Central memory CD4-positive, alpha-beta T cell (primary cell): Measurements from ENCODE around the gene TDRD15.
"Not testable (repeated sequence)": the region's sequence is repeated elsewhere in the genome, so short reads cannot be mapped to it uniquely, and the experiment has no call there.

ENCODE experiments used
- DNase-seq: peaks from one replicate; pipeline ENCODE4 v3.0.0; 2022

TDRD15 gene

DNA sequence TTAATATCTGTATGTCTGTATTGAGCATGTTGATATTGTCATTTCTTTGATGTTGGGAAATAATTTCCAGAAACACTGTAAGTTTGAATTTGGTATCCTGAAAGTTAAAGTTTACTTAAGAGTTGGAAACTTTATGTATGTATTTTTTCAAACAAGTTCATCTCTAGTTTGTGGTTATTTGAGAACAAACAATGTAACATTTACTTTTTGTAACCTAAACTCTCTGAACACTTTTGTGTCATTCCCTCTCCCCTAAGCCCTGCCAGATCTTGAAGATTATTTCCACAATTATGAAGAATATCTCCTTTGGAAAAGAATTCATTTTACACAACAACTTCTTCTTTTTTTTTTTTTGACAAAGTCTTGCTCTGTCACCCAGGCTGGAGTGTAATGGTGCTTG, 24.9 kb downstream of the TDRD15 start:
- DNase-seq, result no peak

DNA sequence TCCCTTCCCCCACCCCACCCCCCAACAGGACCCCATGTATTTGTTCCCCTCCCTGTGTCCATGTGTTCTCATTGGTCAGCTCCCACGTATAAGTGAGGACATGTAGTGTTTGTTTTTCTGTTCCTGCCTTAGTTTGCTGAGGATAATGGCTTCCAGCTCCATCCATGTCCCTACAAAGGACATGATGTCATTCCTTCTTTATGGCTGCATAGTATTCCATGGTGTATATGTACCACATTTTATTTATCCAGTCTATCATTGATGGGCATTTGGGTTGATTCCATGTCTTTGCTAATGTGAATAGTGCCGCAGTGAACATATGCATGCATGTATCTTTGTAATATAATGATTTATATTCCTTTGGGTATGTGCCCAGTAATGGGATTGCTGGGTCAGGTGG, 27.5 kb downstream of the TDRD15 start:
- DNase-seq, result not testable (repeated sequence)

DNA sequence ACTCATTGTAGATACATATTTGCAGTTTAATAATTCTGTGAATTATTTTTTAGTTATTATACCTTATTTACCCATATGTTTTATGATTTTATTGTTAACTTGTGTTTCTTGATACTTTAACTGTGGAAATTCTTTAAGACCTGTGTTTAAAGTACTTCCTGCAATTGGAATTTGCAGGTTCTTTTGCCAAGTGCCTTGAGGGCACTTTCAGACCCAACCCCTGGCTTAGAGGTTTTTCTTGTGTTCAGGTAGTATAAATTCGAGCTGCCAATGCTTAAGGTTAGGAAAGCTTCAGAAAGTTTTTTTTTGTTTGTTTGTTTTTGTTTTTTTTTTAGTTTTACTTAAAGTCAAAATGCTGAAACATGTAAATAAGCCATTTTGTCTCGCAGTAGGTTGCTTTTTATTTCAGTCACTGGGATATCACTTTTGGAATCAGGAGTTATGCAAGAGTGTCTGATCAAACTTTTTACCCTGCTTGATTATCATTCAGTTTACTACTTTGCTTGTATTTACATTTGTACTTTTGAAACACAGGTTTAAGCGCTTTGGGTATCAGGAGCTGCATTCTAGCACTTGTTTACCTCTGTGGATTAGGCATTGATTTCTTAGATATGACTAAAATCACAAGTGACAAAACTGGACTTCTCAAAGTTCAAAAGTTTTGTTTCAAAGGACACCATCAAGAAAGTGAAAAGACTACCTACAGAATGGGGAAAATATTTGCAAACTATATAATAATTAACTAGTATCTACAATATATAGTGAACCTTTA, 31.8 kb downstream of the TDRD15 start:
- no peak for DNase-seq

DNA sequence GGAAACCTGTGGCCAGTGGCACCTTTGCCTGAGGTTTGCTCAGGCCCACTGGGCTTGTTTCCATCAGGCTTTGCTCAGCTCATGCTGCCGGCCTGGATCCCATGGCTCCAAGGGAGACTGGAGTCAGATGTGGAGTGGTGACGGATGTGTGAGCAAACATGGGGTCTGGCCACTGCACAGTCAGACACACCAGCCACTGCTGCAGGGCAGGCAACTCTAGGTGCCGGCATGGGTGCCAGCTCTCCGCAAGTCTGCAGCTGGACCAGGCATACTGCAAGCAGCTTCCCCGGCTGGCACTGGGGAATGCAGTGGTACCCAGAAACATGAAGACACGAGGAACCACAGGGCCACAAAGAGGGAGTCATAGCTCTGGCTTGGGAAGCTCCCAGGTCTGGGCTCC, 37.4 kb downstream of the TDRD15 start:
- no peak for DNase-seq

DNA sequence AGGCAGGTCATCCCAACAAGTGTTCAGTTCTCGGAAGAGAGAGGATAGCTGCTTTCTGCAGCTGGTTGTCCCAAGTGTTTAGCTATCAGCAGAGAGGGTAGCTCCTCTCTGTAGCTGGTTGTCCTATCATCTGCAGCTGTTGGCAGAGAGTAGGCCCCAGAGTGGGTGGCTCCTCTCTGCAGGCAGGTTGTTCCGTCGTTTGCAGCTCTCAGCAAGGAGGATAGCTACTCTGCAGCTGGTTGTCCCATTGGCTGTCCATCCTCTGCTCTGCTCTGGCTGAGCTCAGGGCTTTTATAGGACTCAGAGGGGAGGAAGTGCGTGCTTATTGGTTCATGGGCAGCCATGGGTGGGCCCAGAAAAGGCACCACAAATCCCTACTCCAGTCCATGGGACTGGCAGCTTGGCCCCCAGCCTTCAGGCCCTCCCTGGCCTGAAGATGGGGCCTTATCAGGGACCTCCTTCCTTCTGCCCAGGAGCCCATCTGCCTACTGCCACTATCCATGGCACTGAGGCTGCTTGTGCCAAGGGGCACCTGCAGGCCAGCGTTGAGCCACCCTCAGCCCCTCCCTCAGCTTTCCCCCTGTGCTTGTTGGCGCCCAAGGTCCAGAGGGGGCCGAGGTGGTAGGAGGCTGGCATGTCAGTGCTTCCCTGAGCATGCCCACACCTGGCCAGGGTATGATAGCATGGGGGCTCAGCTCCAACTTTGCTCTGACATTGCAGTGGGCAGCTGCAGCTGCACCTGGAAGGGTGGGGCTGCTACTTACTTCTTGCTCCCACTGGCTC, 38.3 kb downstream of the TDRD15 start:
- DNase-seq, result no peak

DNA sequence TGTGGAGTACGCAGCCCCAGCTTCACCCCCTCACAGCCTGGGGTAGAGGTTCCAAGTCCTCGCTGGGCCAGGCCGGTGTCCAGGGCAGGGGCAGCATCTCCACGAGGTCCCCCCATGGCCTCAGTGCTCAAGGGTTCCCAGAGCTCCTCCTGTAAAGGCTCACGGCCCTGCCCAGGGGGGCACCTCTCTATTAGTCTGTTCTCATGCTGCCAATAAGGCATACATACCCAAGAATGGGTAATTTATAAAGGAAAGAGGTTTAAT, 38.8 kb downstream of the TDRD15 start:
- no peak for DNase-seq

DNA sequence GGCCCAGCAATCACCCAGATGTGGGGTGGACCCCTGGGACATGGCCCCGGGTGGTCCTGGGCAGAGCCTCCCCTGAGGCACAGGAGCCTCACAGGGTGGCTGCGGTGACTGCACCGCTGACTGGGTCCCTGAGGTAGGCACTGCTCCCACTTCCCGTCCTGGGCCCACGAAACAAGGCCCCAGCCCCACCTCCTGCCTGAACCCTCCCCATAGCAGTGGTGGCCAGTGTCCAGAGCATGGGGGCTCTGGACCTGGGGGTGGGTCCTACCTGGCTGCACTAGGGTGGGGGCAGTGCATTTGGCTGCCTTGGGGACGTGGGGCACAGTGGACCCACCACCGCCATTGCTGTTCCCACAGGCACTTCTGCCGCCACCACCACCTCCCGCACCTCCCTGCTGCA, 39.4 kb downstream of the TDRD15 start:
- no peak for DNase-seq

DNA sequence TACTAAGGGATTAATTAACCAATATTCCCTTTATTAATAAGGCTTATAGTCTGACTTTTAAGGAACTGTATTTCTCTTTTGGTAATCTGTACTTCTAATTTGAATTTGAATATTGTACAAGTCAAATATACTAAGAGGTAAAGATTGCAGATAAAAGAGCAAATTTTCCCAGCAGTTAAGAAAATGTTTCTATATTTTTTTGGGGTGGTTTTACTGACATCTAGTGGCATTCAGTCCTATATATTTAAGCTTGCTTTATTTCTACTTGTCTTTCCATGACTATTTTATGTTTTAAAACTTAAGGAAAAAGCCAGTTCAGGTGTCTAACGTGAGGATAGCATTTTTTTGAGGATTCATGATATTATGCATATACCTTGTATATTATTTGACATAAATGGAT, 41.6 kb downstream of the TDRD15 start:
- no peak for DNase-seq

DNA sequence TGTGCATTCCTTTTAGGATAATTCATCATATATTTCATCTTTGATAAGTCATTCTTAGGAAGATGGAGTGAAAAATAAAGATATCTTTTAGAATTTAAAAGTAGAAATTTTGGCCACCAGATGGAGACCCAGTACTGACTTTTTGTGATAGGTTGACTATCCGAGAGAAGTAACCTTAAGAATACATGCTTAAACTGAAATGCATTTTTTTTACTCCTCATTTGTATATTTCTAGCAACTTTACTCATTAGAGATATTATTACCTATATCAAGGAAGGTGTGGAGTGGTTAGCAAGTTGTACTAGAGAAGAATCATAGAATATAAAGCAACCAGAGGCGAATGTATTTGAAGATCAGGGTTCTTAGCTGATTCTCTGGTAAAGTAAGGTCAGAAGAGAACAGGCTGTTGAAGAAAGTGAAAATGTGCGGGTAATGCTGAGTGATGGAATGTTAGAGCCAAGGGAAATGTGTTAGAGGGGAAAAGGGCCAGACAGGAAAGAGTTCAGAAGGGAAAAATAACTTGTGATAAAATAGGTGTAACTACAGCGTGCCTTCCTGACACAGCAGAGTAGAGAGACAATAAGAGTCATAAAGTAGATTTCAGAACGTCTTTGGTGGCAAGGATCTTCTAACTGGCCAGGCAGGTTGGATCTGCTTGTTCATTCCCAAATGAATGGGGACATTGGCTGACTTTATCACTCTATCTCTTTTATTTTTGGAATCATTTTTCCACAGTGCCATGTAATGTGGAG, 52.3 kb downstream of the TDRD15 start:
- no peak for DNase-seq

DNA sequence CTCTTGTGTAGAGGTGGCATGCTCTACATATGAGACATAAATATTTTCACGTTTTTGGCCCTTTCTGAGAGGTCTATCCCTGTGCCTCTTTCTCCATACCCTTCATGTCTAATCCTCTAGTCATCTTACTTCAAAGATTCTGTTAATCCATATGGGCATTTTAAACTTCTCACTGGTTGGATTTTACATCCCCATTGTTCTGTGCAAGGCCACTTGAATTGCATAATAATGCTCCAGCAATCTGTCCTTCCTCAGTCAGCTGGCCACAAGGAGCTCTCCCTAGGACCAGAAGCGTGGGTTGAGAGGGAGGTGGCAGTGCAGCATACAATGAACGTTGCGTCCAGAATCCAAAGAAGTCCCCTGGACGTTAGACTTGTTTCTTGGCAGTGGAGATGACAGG, 58.2 kb downstream of the TDRD15 start:
- DNase-seq, result no peak

DNA sequence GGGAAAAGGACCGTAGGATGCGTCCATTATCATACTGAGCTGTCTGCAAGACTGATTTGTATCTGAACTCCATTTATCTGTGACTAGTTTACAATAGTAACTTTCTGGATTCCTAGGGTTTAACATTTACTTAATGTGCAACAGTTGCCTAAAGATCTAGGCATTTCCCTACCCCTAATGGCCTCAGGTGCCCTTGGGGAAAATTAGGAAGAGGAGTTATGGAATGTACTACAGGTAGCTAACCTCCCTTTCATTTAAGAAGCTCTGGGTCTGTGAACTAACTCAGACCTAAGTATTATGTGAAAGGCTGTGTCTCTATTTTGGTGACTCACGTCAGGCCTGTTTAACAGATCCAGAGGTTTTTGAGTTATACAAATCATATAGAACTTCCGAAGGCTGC, 59.5 kb downstream of the TDRD15 start:
- no peak for DNase-seq

DNA sequence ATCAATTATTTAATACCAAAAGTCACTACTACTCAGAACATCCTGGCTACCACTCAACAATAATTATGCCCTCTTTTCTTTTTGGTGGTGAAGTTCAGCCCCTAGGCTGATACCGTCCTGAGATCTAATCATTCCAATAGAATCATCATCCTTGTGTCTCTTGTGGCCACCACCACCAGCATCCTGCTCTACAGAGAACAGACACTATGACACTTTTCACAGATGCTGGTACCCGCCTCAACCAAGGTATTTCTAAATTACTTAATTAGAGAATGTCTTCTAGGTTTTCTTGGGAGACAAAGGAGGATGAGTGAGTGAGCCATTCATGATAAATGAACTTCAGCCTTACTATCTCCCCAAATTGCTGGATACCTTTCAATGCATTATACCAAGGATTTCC, 60.0 kb downstream of the TDRD15 start:
- no peak for DNase-seq

DNA sequence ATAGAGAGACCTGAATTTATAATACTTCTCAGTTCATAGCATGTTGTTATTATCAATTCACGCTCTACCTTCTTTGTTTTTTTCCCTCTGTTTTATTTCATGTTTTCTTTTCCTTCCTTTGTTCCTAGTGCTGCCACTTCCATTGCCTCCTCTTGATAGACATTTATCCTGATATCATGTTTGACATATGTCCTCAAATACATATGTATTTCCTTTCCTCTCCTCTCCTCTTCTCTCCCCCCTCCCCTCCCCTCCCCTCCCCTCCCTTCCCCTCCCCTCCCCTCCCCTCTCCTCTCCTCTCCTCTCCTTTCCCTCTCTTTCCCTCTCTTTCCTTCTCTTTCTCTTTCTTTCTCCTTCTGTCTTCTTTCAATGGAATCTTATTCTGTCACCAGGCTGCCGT, 67.8 kb downstream of the TDRD15 start:
- DNase-seq, result no peak
